Activated CD8-positive, alpha-beta memory T cell treated with anti-CD3 and anti-CD28 coated beads for 36 hours (primary cell): ENCODE results near the gene ASCL5. TPM values are rescaled to one million over a fixed set of nuclear protein-coding genes. Genes with fewer than 3 reads are reported as not detected.

Source experiments
- CTCF ChIA-PET: fragments of 350-600 bp; sonication (Branson Sonifier 250); formaldehyde crosslinking; loops from one replicate; lab custom pipeline; 2021; ENCODE audit warnings: antibody characterized with exemption; lab: Charles Lee
- POLR2A ChIA-PET: fragments of 350-600 bp; sonication (Branson Sonifier 250); formaldehyde crosslinking; loops from one replicate; lab custom pipeline; 2021; ENCODE audit warnings: antibody characterized with exemption; lab: Charles Lee
- total RNA-seq, 2 experiments: library from RNA; stranded (reverse); gene quantifications; one replicate each; pipeline ENCODE4 v1.2.3, GENCODE V29; 2021

The ASCL5 gene
- total RNA-seq, 2 experiments from 2014 or later: not detected

DNA sequence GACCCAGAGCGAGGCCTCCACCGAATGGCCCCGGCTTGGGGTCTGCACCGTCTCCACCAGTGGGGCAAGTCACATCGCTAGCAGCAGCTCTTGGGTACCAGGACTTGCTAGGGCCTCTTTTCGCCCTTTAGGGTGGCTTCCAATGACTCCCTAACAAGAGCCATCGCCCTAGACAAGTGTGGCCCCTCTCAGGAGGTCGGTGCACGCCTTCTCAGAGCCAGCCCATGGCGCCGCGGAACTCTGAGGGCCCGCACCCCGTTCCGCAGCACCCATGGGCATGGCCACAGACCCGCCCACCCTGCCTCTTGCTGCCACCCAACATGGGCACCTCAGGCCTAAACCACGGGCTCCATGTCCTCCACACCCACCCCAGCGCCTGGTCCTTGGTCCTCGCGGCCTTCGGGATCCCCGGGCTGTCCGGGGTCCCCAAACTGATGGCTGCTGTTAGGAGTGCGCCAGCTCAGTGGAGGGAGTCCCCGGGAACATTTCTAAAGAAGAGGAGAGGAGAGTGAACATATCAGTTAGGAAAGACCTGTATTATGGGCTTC, 11.5 kb downstream of the ASCL5 start:
- CTCF ChIA-PET: interaction anchor here (2.0 kb wide), 1 partner anchor 136 kb away, joined by 7 read pairs; no protein-coding TSS in a partner anchor
- POLR2A ChIA-PET: no interaction called here

DNA sequence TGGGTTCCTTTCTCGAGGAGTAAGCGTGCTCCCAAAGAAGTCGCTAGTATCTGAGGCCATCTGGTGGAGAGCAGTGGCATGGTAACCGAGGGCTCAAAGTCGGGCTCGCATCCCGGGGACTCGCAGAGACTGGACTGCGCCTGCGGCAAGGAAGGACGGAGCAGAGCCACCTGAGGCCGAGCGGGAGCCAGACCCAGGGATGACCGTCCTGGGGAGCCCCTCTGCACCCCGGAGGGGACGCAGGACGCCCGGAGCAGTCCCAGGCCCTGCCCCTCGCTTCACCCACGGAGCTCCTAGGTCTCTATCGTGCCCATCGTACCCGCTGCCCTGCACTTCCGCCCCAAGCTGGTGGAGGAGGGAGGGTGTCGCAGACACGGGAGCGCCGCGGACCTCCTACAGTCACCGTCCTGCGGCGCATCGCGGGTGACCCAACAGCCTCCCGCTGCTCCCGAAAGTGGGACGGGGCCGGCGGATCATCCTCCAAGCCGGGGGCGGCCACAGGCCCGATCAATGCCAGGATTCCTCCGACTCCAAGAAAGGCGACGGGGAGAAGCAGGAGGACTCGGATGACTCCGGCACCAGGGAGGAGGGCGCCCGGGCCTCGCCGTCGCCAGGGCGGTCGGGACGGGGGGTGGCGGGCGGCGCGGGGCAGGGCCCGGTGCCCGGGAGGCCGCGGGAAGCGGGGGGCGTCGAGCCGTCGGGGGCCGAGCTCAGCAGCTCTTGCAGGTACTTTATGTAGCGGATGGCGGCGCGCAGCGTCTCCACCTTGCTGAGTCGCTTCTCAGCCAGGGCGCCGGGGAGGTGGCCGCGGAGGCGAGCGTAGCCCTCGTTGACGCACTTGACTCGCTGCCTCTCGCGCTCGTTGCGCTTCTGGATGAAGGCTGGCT, 12.5 kb downstream of the ASCL5 start:
- CTCF ChIA-PET: interaction anchor here (0.6 to 2.0 kb wide), 9 partner anchors 29 to 496 kb away, joined by 3 to 9 read pairs (median 4); partner anchors contain the start of gene TMEM9
- POLR2A ChIA-PET: interaction anchor here (0.6 to 1.1 kb wide), 5 partner anchors 38 to 142 kb away, joined by 3 to 6 read pairs (median 3); no protein-coding TSS in a partner anchor

GRCh38 chr1:201113451-201114244, 13.3 kb downstream of the ASCL5 start:
- POLR2A ChIA-PET: interaction anchor here (0.6 to 1.1 kb wide), 5 partner anchors 39 to 141 kb away, joined by 3 to 6 read pairs (median 3); no protein-coding TSS in a partner anchor
- CTCF ChIA-PET: interaction anchor here (0.6 to 2.0 kb wide), 10 partner anchors 28 to 495 kb away, joined by 3 to 9 read pairs (median 4); no protein-coding TSS in a partner anchor

DNA sequence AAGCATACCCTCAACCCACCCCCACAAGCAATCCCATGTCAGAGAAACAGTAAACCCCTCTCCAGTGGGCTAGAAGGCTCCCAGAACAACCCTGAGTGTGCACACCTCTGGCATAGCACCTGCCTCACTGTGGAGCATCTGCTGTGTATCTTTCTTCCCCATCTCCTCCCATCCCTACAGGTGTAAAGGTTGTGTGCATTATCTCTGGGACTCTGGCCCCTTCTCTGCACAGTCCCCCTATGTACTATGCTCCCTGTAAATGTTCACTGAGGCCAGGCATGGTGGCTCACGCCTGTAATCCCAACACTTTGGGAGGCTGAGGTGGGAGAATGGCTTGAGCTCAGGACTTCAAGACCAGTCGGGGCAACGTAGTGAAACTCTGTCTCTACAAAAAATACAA, 14.1 kb downstream of the ASCL5 start:
- CTCF ChIA-PET: interaction anchor here (0.7 to 1.0 kb wide), 2 partner anchors 69 to 71 kb away, joined by 3 read pairs; no protein-coding TSS in a partner anchor
- POLR2A ChIA-PET: no interaction called here

DNA sequence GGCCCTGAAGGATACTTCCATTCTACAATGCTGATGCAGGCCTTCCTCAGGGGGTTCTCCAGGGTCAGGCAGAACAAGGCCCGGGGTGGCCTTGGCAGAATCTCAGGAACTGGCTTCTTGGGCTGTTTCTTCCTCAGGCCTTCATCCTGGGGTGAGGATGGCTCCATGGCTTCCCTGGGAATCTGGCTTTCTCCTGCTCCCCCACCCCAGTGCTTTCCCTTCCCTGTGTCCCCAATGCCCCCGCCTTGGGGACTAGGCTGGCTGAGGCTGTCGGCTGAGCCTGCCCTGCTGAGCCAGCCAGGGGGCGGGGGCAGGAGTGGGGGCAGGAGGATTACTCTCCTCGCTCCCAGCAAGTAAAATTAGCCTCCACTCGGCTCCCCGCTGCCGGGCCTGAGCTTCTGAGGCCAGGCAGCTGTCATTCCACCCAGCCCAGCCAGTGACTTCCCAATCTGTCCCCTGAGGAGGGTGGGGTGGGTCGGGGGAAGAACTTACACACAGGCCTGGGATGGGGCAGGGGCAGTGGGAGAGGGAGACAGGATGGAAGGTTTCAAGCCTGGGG, 14.7 kb downstream of the ASCL5 start, which contains the start of gene CACNA1S:
Gene CACNA1S (minus strand): TSS at position 254 of the 559 bp plus-strand sequence. CDS start 87 bp downstream, at position 167.
- CTCF ChIA-PET: interaction anchor here (0.7 kb wide), 1 partner anchor 60 kb away, joined by 3 read pairs; no protein-coding TSS in a partner anchor
- POLR2A ChIA-PET: interaction anchor here (0.6 kb wide), 1 partner anchor 54 kb away, joined by 3 read pairs; no protein-coding TSS in a partner anchor

DNA sequence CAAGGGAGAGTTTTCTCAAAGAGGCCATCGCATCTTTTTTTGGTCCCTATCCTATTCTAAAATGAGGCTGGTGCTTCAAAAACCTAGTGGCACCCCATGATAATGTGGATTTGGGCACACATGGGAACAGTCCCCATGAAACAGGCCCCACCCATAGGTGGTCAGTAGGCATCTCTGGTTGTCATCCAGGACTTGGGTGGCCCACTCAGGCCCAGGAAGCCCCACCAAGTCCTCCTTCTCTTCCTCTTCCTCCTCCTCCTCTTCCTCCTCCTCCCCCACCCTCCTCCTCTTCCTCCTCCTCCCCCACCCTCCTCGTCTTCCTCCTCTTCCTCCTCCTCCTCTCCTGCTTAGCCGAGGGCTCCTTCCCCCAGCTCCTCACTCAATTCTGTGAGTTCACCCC, 15.3 kb downstream of the ASCL5 start:
- ChIA-PET CTCF (no interaction called here), POLR2A (no interaction called here)

- ChIA-PET POLR2A (no interaction called here), CTCF (no interaction called here)
Observed at GRCh38 chr1:201111156-201111555, 15.8 kb downstream of the ASCL5 start.

GRCh38 chr1:201110616-201111015, 16.4 kb downstream of the ASCL5 start:
- CTCF ChIA-PET: no interaction called here

DNA sequence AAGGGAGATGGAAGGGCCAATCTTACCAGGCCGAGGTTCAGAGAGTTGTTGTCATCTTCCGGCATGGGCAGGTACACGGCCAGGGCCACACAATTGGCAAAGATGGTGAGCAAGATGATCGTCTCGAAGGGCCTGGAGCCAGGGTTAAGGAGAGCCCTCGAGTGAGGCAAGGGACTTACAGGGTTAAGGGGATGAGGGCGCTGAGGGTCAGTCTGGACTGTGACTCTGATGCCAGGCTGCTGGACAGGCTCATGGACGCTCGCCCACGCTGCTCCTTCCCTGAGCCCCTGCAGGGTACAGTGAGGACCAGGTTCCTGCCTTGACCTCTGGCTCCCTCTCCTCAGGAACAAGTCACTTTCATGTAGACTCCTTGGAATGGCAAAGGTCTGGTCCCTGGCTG, 16.8 kb downstream of the ASCL5 start:
- CTCF ChIA-PET: no interaction called here
- POLR2A ChIA-PET: no interaction called here

More at GRCh38 chr1:201110616-201111015, 16.4 kb downstream of the ASCL5 start:
- POLR2A ChIA-PET: no interaction called here

GRCh38 chr1:201109651-201110050, 17.3 kb downstream of the ASCL5 start:
- ChIA-PET CTCF (no interaction called here), POLR2A (no interaction called here)

GRCh38 chr1:201108614-201109013, 18.4 kb downstream of the ASCL5 start:
- CTCF ChIA-PET: interaction anchor here (1.1 kb wide), 1 partner anchor 129 kb away, joined by 3 read pairs; no protein-coding TSS in a partner anchor

GRCh38 chr1:201105688-201106087, 21.3 kb downstream of the ASCL5 start:
- CTCF ChIA-PET: no interaction called here

More at GRCh38 chr1:201108614-201109013, 18.4 kb downstream of the ASCL5 start:
- POLR2A ChIA-PET: no interaction called here

DNA sequence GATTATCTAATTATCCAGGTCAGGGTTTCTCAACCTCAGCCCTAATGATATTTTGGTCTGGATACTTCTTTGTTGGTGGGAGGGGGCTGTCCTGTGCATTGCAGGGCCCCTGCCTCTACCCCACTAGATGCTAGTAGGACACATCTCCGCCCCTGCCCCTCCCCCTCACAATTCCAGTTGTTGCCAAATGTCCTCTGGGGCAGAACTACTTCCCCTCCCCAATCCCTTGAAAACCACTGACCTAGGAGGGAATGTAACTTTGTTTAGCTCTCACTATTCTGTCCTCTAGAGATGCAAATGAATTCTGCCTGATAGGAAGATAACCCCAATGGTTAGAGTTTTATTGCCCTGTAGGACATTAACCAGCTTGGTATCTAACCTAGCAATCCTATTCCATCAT, 22.8 kb downstream of the ASCL5 start:
- ChIA-PET POLR2A (no interaction called here), CTCF (no interaction called here)

More at GRCh38 chr1:201105688-201106087, 21.3 kb downstream of the ASCL5 start:
- POLR2A ChIA-PET: no interaction called here

- POLR2A ChIA-PET: no interaction called here
- CTCF ChIA-PET: interaction anchor here (1.2 kb wide), 1 partner anchor 16 kb away, joined by 3 read pairs; no protein-coding TSS in a partner anchor
Observed at GRCh38 chr1:201103666-201104065, 23.3 kb downstream of the ASCL5 start.

DNA sequence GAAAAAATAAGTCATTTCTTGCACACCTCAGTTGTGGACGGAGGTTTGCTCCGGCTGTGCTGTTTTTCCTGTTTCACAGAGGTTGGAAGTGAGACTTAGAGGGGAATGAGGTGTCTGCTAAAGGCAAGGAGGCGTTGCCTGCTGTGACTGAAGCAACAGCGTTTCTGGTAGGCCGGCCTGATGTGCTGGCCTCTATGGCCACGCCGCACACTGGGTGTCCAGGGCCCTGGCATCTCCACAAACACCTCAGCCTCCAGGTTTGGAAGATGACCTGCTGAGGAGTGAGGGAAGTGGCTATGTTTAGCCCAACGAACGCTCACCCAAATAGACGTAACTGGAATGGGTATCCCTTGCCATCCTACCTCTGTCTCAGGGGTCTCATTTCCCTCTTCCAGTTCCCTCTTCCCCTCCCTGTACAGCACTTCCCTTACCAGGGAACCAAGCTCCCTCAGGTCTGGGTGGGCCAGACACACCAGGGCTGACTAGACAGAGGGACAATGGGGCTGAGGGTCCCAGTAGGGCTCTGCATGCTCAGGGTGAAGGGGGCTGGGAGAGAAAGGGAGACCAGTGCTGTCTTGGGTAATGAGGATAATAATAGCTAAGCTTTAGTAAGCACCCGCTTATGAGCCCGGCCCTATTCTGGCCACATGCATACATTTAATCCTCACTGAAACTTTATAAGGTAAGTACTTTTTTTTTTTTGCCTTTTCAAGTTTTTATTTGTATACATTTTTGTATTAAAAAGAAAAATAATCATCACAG, 26.6 kb downstream of the ASCL5 start:
- ChIA-PET CTCF (interaction anchor here (1.3 kb wide), 1 partner anchor 84 kb away, joined by 3 read pairs; no protein-coding TSS in a partner anchor), POLR2A (no interaction called here)

- ChIA-PET POLR2A (no interaction called here), CTCF (interaction anchor here (0.7 to 1.3 kb wide), 2 partner anchors 13 to 83 kb away, joined by 3 read pairs; no protein-coding TSS in a partner anchor)
Observed at GRCh38 chr1:201098992-201099677, 27.8 kb downstream of the ASCL5 start.
